ENCODE results near the gene KLK15.

DNA sequence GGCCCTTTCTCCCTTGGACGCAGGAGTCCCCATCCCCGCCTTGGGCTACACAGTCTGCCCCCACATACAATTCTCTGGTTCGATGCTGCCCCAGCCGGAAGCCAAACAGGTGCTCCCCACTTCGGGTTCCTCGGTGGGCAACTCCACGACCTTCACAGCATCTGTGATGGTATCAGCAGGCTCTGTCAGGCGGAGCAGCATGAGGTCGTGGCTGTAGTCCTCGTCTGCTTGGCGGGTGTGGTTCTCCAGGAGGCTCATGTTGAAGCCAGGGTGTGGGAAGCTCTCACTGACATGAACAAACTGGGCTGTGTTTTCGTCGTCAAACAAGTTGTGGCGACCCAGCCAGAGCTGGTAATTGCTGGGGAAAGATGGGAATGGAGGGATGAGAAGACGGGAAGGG is 13.3 kb downstream of the KLK15 start:
- TF ChIP-seq, protein P1, sequence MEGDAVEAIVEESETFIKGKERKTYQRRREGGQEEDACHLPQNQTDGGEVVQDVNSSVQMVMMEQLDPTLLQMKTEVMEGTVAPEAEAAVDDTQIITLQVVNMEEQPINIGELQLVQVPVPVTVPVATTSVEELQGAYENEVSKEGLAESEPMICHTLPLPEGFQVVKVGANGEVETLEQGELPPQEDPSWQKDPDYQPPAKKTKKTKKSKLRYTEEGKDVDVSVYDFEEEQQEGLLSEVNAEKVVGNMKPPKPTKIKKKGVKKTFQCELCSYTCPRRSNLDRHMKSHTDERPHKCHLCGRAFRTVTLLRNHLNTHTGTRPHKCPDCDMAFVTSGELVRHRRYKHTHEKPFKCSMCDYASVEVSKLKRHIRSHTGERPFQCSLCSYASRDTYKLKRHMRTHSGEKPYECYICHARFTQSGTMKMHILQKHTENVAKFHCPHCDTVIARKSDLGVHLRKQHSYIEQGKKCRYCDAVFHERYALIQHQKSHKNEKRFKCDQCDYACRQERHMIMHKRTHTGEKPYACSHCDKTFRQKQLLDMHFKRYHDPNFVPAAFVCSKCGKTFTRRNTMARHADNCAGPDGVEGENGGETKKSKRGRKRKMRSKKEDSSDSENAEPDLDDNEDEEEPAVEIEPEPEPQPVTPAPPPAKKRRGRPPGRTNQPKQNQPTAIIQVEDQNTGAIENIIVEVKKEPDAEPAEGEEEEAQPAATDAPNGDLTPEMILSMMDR (IDR thresholded peaks at IDR 0.05), result no peak
- TF ChIP-seq POLR2A (IDR thresholded peaks at IDR 0.05), result no peak

Measured in tibial nerve (tissue), 3 donors.